HG02884 (cell line): ENCODE data around the gene PHAF1.

Source experiments
- ATAC-seq: cut with Tn5 transposase; IDR thresholded peaks from one replicate; pipeline ENCODE4 v1.9.1; 2021; ENCODE audit warnings: mild to moderate bottlenecking, moderate library complexity; ENCODE audit not compliant: unreplicated experiment

Gene PHAF1

DNA sequence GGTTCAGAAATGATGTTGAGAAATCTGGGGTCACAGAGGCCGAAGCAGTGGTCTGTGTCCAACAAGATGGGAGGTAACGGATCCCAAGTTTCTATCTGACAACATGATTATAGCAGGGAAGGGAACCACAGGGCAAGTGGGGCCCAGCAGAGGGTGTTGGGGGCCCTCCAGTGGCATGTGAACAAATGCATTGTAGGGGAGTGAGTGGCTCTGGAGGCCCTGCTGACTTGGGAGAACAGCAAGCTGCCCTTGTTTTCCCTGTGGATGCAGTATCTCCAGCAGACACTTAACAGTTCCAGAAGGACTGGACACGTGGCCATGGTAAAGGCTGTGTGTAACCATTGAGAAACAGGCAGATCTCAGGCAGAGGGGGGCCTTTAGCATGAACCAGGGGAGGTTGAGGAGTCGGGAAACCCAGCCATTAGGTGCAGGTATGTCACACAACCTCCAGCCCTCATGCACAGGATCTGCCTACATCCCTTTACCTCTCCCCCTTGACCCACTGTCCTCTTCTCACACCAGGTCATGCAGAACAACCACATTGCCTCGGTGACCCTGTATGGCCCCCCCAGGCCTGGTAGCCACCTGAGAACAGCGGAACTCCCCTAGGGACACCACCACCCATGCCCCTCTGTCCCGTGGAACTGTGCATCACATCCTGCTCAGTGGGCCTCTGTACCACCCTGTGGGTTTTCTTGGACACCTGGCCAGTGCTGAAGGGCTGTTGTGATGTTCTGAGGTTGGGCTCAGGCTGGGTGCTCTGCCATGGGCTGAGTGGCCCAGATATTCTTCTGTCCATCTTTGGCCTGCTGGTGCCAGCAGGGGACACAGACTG lies 37.0 kb downstream of the PHAF1 start:
- ATAC-seq = no peak

DNA sequence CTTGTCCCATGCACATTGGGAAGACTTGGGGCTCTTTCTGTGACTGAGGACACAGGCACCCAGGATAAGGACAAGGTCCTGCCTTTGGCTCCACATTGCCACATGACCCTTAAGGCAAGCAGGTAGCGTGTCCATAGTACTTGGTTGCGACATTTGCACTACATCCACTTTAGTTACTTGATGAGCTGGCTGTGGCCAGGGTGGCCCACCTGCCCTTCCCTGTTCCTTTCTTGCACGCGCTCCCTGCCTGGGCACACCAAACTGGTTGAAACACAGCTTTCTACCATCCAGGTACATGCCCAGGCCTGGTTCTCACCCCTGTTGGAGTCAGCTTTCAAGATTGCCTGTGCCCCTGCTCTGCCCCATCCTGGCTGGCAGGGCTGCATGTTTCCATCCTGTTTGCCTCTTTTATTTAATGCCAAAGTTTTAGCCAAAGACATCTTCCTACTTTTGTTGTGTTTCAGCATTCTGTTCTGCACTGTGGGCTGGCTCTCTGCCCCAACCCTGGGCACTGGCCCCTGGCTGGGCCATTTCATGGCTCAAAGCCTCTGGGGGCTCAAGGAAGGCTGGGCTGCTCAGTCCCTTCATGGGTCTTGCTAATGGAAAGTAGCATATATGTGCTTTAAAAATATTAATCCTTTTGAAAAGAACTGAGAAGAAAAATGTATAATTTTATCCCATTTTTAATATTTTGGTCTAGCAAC lies 37.8 kb downstream of the PHAF1 start:
- no peak for ATAC-seq

DNA sequence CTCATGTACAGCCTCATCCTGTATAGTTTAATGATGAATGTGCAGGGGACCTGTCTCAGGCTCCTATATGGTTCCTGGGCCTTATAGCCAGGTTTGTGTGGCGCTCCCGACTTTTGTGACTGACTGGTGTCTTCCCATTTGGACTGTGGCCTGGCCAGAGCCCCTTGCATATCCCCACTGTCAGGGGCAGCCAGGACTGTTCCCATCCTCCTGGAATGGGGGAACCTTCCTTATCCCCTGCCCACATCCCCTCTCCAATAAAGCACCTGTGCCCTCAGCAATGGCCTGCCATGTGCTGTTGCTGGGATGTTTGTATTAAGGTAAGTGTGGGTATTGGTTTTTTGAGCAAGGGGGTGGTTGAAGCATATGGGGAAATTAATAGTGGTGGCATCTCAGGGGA lies 38.5 kb downstream of the PHAF1 start:
- no peak for ATAC-seq

DNA sequence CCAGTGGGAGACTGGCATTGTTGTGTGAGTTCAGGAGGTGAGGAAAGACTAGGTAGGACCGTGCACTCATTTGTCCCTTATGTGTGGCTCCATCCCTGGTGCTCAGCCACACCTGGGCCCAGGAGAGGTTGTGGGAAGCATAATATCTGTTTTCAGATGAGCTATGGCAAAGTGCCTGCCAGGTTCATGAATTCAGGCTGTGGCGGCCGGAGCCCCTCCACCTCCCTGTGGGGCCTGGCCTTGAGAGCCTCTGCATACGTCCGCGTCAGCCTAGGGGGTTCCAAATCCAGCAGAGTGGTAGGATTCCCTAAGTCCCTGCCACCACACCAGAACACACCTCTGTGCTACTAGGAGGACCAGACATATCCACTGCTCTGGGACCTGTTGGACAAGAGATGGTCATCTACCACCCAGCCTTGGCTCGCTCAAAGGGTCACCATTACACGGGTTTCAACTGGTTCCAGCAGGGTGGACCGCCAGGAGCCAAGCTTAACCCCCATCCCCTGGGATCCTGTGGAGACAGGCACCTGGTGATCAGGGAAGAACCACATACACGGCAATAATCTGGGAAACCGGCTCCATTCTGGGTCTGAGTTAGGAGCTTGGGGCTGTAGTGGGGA lies 39.0 kb downstream of the PHAF1 start:
- ATAC-seq = no peak

DNA sequence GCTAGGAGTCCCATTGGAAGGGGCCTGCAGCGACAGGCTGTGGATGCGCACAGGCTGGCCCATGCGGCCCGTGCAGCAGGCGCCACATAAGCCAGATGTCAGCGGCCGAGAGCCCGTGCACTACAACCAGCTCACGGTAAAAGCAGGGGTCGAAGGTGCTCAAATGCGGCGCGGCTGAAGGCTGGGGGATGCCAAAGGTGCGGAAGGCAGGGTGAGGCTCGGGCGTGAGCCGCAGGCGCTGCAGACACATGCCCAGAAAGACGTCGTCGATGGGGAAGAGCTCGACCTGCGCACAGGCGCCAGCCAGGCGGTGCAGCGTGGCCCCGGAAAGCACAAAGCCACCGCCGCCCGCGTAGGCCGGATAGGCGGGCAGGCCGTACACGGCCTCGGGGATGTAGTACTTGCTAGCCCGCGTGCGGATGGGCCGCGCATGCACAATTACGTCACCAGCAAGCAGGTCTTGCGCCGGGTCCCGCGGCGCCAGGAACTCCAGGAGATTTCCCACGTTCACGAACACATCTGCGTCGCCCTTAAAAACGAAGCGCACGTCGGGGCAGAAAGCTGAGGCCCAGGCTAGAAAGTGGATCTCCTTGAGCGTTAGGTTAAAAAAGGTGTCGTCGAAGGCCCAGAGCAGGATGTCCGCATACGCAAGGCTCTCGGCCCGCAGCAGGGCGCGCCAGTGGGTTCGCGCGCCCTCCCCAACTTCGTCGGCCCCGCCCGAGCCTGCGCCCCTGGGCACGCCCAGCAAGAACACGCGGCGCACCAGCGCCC lies 39.7 kb downstream of the PHAF1 start:
- ATAC-seq = no peak

DNA sequence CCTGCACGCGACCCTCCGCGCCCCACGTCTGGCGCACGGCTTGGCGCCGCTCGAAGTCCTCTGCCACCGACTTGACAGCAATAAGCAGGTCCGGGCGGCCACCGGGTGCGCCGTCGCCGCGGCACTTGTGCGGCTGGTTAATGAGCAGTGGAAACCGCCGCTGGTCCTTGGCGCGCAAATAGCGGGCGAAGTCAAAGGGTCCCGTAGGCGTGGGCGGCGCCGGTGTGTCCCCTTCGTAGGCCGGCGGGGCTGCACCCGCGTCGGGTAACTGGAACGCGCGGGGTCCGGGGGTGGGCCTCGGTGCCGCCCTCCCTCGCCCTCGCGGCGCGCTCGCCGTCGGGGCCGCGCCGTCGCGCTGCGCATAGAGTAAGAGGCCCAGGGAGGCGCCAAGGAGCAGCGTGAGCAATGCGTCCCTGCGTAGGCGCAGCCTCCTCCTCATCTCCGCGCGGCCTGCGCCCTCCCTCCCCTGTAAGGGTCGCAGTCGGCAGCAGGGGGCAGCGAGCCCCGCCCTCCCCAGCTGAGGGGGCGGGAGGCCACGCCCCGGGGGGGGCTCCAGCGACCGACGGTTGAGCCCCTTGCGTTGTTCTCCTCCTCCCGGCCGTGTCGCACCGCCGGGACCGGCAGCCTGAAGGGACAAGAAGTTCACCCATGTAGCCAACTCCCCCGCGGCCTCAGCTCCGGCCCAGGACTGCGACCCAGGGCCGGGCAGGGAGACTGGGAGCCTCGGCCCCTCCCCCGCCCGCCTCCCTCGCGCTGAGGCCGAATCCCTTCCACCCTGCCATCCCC lies 40.5 kb downstream of the PHAF1 start:
- no peak for ATAC-seq

DNA sequence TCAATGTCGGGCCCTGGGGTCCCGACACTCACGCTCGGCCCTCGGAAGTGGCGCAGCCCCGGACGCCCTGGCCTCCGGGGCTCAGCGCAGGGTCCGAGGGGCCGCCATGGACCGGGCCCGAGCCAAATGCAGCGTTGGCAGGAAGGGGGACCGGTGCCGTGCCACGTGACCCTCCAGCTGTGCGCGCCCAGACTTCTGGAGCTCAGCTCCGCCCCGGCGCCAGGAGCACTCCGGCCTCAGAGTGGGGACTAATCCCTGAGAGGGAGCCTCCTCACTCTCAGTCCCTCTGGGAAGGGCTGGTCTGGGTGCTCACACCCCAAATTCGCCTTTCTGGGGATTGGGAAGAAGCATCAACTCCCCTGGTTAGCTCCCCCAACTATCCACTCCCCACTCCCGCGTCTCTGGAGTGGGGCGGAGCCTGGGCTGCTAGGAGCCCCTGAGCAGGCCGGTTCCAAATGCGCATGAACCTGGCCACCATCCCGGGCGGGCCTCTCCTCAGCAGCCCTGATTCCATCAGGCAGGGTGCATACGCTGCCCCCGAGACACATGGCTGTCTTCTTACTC lies 41.2 kb downstream of the PHAF1 start, which contains the start of gene B3GNT9:
Gene B3GNT9, minus strand, starts transcription at position 166 of the 564 bp plus-strand sequence. CDS start 513 bp downstream, outside the sequence.
- no peak for ATAC-seq

DNA sequence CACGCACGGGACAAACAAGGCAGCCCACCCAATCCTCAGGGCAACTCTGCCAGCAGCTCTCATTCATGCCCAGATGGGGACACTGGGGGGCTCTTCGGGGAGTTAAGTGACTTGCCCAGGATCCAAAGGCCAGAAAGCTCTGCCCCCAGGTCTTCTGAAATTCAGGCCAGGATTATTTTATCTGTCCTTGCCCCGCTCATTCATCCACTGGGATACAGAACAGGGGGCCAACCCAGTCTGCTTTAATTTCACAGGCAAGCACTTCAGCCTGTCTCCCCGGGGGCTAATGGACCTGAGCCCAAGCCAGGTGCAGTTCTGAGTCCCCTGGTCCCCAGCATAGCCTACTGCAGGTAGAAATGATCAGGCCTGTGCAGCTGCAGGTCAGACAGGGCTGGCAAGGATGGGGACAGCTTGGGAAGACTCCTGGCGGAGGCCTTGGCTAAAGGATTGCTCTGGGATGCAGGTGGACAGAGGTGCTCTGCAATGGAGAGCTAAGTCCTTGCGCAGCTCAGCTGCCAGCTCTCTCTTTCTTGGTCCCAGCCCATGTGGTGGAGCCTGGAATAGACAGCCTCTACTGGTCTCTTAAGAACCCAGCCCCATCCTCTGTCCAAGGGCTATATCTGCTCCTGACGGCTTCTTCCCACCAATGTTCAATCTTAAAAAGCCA lies 41.8 kb downstream of the PHAF1 start:
- ATAC-seq = no peak

DNA sequence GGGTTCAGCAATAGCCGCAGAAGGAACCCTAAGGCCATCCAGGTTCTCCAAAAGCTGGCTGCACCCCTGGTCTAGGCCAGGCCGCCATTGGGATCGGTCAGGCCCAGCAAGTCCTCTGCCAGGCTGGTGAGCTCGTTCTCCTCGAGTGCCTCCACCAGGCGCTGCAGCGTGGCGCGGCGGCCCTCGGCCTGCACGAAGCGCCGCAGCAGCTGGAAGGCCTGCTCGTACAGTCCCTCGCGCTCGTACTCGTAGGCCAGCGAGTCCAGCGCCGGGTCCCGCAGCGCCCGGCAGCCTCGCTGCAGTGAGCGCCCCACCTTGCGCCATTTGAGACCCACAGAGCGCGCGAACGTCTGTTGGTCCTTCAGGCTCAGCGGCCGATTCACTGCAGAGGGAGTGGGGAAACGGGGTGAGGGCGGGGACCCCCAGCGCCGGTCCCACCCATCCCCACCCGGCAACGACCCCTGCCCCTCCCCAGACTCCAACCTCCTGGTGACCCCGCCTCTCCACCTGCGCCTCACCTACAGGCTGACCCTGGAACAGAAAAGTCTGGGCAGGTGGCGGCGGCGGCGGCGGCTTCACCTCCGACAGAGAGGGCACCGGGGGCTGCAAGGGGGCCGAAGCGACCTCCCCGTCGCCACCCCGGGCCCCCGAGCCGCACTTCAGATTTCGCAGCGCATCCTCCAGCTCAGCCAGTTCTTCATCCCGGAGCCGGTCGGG lies 45.0 kb downstream of the PHAF1 start:
- no peak for ATAC-seq

DNA sequence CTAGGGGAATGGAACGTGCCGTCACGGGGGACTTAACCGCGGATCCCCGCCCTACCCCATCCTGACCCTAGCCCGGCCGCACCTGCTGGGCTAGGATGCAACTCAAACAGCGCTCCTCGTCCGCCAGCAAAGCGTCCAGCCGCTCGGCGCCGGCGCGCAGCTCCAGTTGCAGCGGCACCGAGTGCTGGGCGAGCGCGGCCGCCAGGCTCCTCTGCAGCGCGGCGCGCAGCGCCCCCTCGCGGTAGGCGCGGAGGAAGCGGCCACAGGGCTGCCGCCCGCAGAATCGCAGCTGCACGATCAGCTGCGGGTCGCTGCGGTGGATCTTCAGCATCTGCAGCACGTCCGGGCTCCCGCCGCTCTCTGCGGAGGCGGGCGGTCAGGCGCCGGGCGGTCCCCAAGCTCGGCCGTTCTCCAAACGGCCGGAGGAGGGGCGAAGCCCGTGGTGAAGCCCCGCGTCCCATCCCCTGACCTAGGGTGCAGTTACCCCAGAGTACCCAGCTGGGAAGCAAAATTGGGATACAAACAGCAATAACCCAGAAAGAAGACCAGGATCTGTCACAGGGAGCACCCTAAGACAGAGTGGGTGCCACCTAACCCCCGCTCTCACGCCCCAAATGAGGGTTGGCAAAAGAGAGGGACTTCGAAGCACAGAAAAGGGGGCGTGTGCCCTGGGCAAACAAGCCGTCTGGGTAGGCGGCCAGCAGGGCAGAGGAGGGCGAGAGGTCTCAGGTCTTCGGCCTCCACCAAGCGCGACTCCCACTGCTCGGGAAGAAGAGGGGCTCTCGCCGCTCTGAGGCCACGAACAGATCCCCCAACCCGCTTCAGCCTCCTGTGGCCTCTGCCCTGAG lies 45.8 kb downstream of the PHAF1 start:
- no peak for ATAC-seq

DNA sequence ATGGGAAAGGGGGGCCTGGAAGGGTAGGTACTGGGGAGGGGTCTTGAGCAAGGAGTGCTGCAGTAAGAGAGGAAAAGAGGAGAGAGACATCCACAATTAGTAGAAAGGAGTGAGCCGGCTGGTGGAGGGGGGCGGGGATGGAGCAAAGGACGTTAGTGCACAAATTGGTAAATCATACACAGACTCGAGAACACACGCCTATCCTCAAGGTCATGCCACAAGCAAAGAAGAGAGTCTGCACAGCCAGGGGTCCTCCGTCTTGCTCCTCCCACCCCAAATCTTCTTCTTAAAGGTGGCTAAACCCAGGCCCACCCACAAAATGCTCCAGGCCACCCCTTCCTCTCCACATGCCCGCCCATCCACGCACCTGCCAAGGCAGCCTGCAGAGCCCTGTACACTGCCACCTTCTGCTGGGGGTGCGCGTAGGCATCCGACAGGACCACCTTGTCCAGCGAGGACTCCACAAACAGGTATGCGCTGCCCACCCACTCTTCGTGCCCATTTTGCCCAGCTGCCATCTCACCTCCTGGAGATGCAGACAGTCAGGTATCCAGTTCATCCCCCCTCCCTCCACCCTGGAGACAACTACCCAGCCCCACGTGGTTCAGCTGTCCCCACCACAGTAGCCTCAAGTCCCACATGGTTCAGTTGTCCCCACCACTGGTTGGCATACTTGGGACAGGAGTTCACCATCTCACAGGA lies 46.6 kb downstream of the PHAF1 start:
- ATAC-seq = no peak

DNA sequence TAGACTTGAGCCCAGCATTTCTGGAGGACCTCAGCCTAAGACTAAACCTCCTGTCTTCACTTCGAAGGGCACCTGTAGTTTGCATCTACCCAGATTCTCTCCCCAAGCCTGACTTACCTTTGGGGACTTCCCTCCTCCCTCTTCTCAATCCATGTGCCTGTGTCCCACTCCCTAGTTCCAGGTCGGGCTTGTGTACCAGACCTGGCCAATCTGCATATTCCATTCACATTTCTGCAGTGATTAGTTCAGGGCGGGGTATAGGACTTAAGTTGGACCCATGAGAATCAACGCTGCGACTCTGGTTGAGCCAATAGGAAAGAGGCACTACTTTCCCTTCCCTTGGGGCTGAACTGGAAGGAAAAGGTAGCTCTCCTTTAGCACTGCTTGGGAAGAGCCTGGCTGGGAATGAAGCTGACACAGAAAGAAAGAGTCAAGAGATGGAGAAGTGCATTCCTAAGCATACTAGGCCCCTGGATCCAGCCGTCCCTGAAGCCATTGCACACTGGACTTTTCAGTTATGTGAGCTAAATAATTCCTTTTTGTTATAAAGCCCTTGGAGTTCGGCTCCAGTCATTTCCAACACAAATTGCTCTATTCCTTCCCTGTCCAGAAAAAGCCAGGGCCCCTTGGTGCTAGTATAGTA lies 47.5 kb downstream of the PHAF1 start:
- no peak for ATAC-seq

DNA sequence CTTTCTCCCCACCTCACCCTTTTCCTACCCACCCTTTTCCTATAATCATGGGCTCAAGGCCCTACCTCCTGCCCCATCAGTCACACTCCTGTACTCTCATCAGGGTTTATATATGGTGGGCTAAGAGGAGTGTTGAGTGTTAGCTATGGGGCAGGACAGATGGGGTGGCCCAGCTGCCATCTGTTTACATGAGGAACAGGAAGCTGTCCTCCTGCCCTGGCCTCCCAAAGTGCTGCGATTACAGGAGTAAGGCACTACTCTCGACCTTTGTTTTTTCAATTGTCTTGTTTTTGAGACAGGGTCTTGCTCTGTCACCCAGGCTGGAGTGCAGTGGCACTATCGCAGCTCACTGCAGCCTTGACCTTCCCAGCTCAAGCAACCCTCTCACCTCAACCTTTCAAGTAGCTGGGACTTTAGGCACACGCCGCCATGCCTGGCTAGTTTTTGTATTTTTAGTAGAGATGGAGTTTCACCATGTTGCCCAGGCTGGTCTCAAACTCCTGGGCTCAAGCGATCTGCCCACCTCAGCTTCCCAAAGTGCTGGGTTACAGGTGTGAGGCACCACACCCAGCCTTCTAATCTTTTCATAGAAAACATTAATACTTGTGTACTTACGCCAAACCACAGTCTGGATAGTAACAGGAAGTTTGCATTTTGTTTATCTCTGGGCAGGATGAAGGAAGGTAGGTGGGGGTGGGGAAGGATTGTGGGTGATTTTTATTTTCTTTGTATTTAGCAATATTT lies 48.3 kb downstream of the PHAF1 start:
- ATAC-seq = no peak

DNA sequence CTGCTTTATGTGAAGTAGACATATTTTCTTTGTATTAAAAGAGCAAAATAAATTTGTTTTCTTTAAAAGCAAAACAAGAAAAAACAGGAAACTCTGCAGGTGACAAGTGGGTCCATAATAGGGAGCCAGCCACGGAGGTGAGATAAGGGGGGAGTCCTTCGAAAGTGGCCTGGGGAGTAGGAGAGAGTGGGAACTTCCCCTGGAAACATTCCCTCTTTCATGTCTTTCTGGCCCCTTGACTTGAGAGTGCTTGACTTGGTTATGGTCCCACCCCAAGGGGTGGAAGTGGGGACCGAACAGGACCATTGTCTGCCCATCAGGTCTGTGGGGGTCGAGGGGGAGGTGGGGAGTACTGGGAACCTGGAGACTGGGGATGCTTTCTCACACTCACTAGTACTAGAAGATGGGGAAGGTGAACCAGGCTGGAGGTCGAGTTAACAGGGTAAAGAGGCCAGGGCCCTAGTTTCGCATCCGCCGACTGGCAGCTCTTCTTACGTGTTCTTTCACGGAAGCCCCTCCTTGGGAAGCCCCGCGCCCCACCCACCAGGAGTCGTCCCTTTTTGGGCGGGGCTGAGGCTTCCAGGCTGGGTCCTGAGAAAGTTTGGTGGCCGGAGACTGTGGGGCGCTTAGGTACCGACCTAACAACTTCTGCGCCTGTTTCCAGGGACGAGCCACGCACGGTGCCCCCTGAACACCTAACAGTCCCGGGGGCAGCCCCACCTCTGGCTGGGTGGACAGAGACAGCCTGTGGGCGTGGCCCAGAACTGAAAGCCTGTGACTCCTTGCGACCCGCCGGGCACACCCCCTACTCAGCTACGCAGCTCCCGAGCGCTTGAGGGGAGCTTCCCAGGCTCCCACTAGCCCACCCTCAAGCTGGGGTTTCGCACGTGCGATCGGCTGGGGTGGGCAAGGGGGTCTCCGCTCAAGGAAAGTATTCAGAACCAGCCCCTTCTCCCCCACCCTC lies 49.2 kb downstream of the PHAF1 start:
- ATAC-seq = peak; percentile 28

DNA sequence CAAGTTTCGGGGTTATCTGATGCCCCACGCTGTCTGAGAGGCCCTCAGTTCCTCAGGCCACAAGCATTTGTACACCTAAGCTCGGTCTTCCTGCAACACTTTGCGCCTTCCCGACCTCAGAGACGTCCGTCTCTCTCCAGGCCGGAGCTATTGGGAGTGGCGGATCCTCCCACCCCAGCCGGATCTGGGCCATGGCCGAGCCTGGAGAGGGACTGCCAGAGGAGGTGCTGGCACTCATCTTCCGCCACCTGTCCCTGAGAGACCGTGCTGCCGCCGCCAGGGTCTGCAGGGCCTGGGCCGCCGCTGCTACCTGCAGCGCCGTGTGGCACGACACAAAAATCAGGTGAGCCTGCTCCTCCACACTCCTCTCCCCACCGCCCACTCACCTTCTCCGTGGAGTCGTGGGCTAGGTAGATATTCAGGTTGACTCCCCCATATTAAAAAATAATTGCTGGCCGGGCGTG lies 51.9 kb downstream of the PHAF1 start:
- no peak for ATAC-seq
